HEK293 (cell line): Measurements from ENCODE around the gene CDK5.
"Not testable (repeated sequence)": the region's sequence is repeated elsewhere in the genome, so short reads cannot be mapped to it uniquely, and the experiment has no call there.

Experiments
- CTCF ChIA-PET: fragments of 350-600 bp; formaldehyde crosslinking; extraction: SDS; loops from one replicate; lab custom pipeline; 2021; ENCODE audit warnings: antibody characterized with exemption; lab: Yijun Ruan, JAX
- POLR2A ChIA-PET: fragments of 300-600 bp; formaldehyde crosslinking; extraction: SDS; loops from one replicate; lab custom pipeline; 2020; ENCODE audit warnings: antibody characterized with exemption, inconsistent platforms; lab: Yijun Ruan, JAX
- H3K27ac ChIP-seq: fragments of 200-500 bp; sonication (Bioruptor generic); 2 replicates; pipeline ENCODE4 v1.5.1; 2014; ENCODE audit warnings: low read depth, low read length, control low read depth, inconsistent platforms; ENCODE audit errors: extremely low read depth
- H3K36me3 ChIP-seq, 2 experiments: fragments of 200-500 bp in 1 of 2; sonication (Bioruptor generic) in 1 of 2; 1 replicate in 1 of 2; 2 replicates in 1 of 2; pipeline ENCODE4 v1.5.1; 2014 to 2017; ENCODE audit warnings: inconsistent platforms in 2 of 2, low read length in 2 of 2; ENCODE audit not compliant: control insufficient read depth in 2 of 2, insufficient read depth in 1 of 2
- H3K4me1 ChIP-seq: fragments of 200-500 bp; sonication (Bioruptor generic); 2 replicates; pipeline ENCODE4 v1.5.1; 2014; ENCODE audit warnings: mild to moderate bottlenecking, low read length, inconsistent platforms; ENCODE audit not compliant: control insufficient read depth, insufficient read depth
- H3K4me3 ChIP-seq: 2 replicates; pipeline ENCODE4 v1.5.1; 2011; ENCODE audit warnings: low read depth, mild to moderate bottlenecking, control low read depth, low read length, moderate library complexity
- H3K9me3 ChIP-seq: fragments of 200-500 bp; sonication (Bioruptor generic); 2 replicates; pipeline ENCODE4 v1.5.1; 2014; ENCODE audit warnings: low read depth, low read length, inconsistent platforms; ENCODE audit not compliant: control insufficient read depth, insufficient read depth
- EGR2 ChIP-seq: fragments of 450-650 bp; formaldehyde crosslinking; IDR thresholded peaks from 2 replicates; pipeline ENCODE4 v1.5.1; 2016; ENCODE audit warnings: low read depth, missing biosample characterization, missing genetic modification characterization
- KLF7 ChIP-seq: fragments of 450-650 bp; formaldehyde crosslinking; IDR thresholded peaks from 2 replicates; pipeline ENCODE4 v1.5.1; 2016; ENCODE audit warnings: missing biosample characterization, missing genetic modification characterization, borderline replicate concordance
- SCRT2 ChIP-seq: fragments of 450-650 bp; formaldehyde crosslinking; IDR thresholded peaks from 2 replicates; pipeline ENCODE4 v1.5.1; 2016; ENCODE audit warnings: missing biosample characterization, missing genetic modification characterization
- ZFHX2 ChIP-seq: fragments of 450-650 bp; formaldehyde crosslinking; conservative IDR thresholded peaks from 2 replicates; pipeline ENCODE4 v1.5.1; 2016; ENCODE audit warnings: missing biosample characterization, missing genetic modification characterization
- ZNF266 ChIP-seq: fragments of 450-650 bp; formaldehyde crosslinking; IDR thresholded peaks from 2 replicates; pipeline ENCODE4 v1.5.1; 2016; ENCODE audit warnings: missing biosample characterization, missing genetic modification characterization, low read depth
- ZNF274 ChIP-seq, 2 experiments: fragments of 200-500 bp in 1 of 2; fragments of 450-650 bp in 1 of 2; sonication (Bioruptor generic) in 1 of 2; formaldehyde crosslinking in 1 of 2; IDR thresholded peaks; 2 replicates each; pipeline versions ENCODE4 v1.5.1 to v1.6.1; 2014 to 2016; ENCODE audit warnings: borderline replicate concordance in 1 of 2, inconsistent platforms in 1 of 2, low read length in 1 of 2, missing biosample characterization in 1 of 2, missing genetic modification characterization in 1 of 2
- ZNF426 ChIP-seq: fragments of 450-650 bp; formaldehyde crosslinking; IDR thresholded peaks from 2 replicates; pipeline ENCODE4 v1.5.1; 2017; ENCODE audit warnings: missing biosample characterization, missing genetic modification characterization, mild to moderate bottlenecking, inconsistent platforms, moderate library complexity
- ZNF501 ChIP-seq: fragments of 450-650 bp; formaldehyde crosslinking; IDR thresholded peaks from 2 replicates; pipeline ENCODE4 v1.5.1; 2016; ENCODE audit warnings: missing biosample characterization, missing genetic modification characterization
- ZNF777 ChIP-seq: fragments of 450-650 bp; formaldehyde crosslinking; IDR thresholded peaks from 2 replicates; pipeline ENCODE4 v1.5.1; 2017; ENCODE audit warnings: missing biosample characterization, missing genetic modification characterization, borderline replicate concordance
- TF ChIP-seq, protein P1 (sequence below): fragments of 450-650 bp; formaldehyde crosslinking; IDR thresholded peaks from 2 replicates; pipeline ENCODE4 v1.5.1; 2016; ENCODE audit warnings: missing biosample characterization, missing genetic modification characterization
- TF ChIP-seq, protein P2 (sequence below): fragments of 450-650 bp; formaldehyde crosslinking; IDR thresholded peaks from 2 replicates; pipeline ENCODE4 v1.5.1; 2016; ENCODE audit warnings: missing biosample characterization, missing genetic modification characterization
- TF ChIP-seq, protein P3 (sequence below): fragments of 450-650 bp; formaldehyde crosslinking; optimal IDR thresholded peaks from 2 replicates; pipeline ENCODE3; 2016; ENCODE audit warnings: missing biosample characterization, mild to moderate bottlenecking, missing genetic modification characterization
- TF ChIP-seq, protein P4 (sequence below): fragments of 450-650 bp; formaldehyde crosslinking; IDR thresholded peaks from 2 replicates; pipeline ENCODE4 v1.5.1; 2017; ENCODE audit warnings: missing biosample characterization, missing genetic modification characterization

CDK5 gene

DNA sequence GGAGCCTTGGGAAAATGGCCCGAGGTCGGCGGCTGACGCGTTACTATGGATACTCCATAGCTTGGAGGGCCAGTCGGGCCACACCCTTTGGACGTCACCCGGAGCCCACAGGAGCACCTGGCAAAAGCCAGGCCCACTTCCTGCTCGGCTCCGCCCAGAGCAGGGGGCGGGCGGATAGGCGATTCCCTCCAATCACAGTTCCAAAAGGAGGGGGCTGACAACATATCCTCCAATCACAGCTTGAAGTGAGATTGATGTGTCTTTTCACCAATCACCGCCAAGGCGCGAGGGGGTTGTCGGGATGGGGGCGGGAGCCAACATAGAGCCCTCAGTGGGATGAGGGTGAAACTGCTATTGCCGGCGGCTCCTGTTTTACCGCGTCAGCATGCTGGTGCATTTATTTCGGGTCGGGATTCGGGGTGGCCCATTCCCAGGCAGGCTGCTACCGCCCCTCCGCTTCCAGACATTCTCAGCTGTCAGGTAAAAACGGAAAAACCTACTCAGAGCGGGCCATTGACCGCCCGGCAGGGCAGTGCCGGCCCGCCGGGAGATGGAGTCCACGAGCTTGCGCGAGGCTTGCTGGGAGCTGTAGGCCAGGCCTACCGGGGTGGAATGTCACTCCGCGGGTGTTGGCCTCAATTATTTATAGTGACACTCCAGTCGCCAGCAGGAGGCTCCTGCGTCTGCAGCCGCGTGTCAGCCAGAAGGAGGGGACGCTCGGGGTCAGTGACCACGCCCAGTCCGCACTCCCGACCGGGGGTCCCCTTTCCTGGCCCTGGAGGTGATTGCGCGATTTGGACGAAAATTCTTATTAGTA is 29.4 kb downstream of the CDK5 start, which contains the start of gene ABCB8 (continued):
- TF ChIP-seq, protein P1, sequence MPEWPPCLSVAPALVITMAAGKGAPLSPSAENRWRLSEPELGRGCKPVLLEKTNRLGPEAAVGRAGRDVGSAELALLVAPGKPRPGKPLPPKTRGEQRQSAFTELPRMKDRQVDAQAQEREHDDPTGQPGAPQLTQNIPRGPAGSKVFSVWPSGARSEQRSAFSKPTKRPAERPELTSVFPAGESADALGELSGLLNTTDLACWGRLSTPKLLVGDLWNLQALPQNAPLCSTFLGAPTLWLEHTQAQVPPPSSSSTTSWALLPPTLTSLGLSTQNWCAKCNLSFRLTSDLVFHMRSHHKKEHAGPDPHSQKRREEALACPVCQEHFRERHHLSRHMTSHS (tag by site-specific recombination), result no peak
- TF ChIP-seq, protein P2, sequence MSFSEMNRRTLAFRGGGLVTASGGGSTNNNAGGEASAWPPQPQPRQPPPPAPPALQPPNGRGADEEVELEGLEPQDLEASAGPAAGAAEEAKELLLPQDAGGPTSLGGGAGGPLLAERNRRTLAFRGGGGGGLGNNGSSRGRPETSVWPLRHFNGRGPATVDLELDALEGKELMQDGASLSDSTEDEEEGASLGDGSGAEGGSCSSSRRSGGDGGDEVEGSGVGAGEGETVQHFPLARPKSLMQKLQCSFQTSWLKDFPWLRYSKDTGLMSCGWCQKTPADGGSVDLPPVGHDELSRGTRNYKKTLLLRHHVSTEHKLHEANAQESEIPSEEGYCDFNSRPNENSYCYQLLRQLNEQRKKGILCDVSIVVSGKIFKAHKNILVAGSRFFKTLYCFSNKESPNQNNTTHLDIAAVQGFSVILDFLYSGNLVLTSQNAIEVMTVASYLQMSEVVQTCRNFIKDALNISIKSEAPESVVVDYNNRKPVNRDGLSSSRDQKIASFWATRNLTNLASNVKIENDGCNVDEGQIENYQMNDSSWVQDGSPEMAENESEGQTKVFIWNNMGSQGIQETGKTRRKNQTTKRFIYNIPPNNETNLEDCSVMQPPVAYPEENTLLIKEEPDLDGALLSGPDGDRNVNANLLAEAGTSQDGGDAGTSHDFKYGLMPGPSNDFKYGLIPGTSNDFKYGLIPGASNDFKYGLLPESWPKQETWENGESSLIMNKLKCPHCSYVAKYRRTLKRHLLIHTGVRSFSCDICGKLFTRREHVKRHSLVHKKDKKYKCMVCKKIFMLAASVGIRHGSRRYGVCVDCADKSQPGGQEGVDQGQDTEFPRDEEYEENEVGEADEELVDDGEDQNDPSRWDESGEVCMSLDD, result no peak
- TF ChIP-seq ZNF266 (tag by site-specific recombination) (no peak), ZNF274 (IDR thresholded peaks at IDR 0.05; ENCODE audit: low read length) (no peak), ZNF274 (tag by site-specific recombination; IDR thresholded peaks at IDR 0.05; ENCODE audit: borderline replicate concordance) (no peak), ZNF426 (no peak)
- TF ChIP-seq, protein P3, sequence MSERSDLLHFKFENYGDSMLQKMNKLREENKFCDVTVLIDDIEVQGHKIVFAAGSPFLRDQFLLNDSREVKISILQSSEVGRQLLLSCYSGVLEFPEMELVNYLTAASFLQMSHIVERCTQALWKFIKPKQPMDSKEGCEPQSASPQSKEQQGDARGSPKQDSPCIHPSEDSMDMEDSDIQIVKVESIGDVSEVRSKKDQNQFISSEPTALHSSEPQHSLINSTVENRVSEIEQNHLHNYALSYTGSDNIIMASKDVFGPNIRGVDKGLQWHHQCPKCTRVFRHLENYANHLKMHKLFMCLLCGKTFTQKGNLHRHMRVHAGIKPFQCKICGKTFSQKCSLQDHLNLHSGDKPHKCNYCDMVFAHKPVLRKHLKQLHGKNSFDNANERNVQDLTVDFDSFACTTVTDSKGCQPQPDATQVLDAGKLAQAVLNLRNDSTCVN (tag by site-specific recombination), result peak; percentile 47

DNA sequence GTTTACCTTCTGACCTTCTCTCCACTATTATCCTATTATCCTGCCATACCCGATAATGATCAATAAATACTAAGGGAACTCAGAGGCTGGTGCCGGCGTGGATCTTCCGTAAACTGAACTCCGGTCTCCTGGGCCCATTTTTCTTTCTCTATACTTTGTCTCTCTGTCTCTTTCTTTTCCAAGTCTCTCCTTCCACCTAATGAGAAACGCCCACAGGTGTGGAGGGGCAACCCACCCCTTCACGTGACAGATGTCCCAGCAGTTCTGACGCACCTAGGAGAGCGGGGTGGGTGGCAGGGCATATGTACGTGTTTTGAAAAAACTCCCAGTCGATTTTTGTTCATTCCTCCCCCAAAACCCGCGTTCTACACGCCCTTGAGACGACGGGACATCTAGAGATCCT is 30.0 kb downstream of the CDK5 start:
- ChIA-PET CTCF (interaction anchor here (0.6 to 1.5 kb wide), 7 partner anchors 9 to 95 kb away, joined by 3 to 20 read pairs (median 4); no protein-coding TSS in a partner anchor), POLR2A (interaction anchor here (0.6 to 2.4 kb wide), 19 partner anchors 10 to 199 kb away, joined by 3 to 26 read pairs (median 6); partner anchors contain the start of genes ABCF2, AGAP3, CDK5 and FASTK)
- H3K4me3 ChIP-seq, result peak overlapping the region; percentile 34
- H3K36me3 ChIP-seq, result peaks cover 0 to 13% of the 10 kb centered on the region in 2 experiments; a peak in 1 of 3 replicates
- peak; percentile 64 for TF ChIP-seq SCRT2 (tag by site-specific recombination)
- TF ChIP-seq, protein P4, sequence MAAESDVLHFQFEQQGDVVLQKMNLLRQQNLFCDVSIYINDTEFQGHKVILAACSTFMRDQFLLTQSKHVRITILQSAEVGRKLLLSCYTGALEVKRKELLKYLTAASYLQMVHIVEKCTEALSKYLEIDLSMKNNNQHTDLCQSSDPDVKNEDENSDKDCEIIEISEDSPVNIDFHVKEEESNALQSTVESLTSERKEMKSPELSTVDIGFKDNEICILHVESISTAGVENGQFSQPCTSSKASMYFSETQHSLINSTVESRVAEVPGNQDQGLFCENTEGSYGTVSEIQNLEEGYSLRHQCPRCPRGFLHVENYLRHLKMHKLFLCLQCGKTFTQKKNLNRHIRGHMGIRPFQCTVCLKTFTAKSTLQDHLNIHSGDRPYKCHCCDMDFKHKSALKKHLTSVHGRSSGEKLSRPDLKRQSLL (tag by site-specific recombination), result peak; percentile 11; the same call in 1 of the 2 replicates
- TF ChIP-seq ZNF501, result peak; percentile 16; the same call in 1 of the 2 replicates
- 0 out of 2 replicates have a peak, but pooled peaks have one; percentile 29 for TF ChIP-seq KLF7 (tag by site-specific recombination)
- TF ChIP-seq ZNF777 (tag by site-specific recombination), result peak; percentile 39; the same call in 1 of the 2 replicates
- peak; percentile 59; the same call in 1 of the 2 replicates for TF ChIP-seq EGR2 (tag by site-specific recombination)
- peak; percentile 67 for TF ChIP-seq ZFHX2 (tag by site-specific recombination)
- not testable (repeated sequence) for H3K4me1 ChIP-seq, H3K27ac ChIP-seq, H3K9me3 ChIP-seq
